WTC11 (cell line): ENCODE measurements around the gene AP3M1. TPM values are rescaled to one million over a fixed set of nuclear protein-coding genes. Genes with fewer than 3 reads are reported as not detected.

Experiments used
- ATAC-seq: fragments of 200-7000 bp; cut with Tn5 transposase; 2 replicates; pipeline ENCODE4 v1.10.0; 2021; ENCODE audit warnings: mild to moderate bottlenecking, moderate library complexity
- CTCF ChIA-PET: fragments of 300-600 bp; sonication (Branson Sonifier 250); formaldehyde crosslinking; loops from one replicate; lab custom pipeline; 2021; ENCODE audit warnings: antibody characterized with exemption; lab: Charles Lee
- POLR2A ChIA-PET: fragments of 350-600 bp; sonication (Branson Sonifier 250); formaldehyde crosslinking; loops from one replicate; lab custom pipeline; 2021; ENCODE audit warnings: antibody characterized with exemption; lab: Charles Lee
- DNase-seq: peaks from one replicate; pipeline ENCODE4 v3.0.0; 2021; ENCODE audit warnings: low spot score
- H3K27ac Mint-ChIP-seq: 2 replicates; pipeline ENCODE4 v1.8.0; 2021; ENCODE audit warnings: mixed read lengths
- H3K27me3 Mint-ChIP-seq: 2 replicates; pipeline ENCODE4 v1.8.0; 2021; ENCODE audit warnings: low read depth, mild to moderate bottlenecking, moderate library complexity, mixed read lengths
- H3K36me3 Mint-ChIP-seq: 2 replicates; pipeline ENCODE4 v1.8.0; 2021; ENCODE audit warnings: mixed read lengths
- H3K4me1 Mint-ChIP-seq: 2 replicates; pipeline ENCODE4 v1.8.0; 2022; ENCODE audit warnings: mixed read lengths
- H3K4me3 Mint-ChIP-seq: 2 replicates; pipeline ENCODE4 v1.8.0; 2021; ENCODE audit warnings: mild to moderate bottlenecking, moderate library complexity, mixed read lengths
- H3K9me3 Mint-ChIP-seq: 2 replicates; pipeline ENCODE4 v1.8.0; 2021; ENCODE audit warnings: mixed read lengths
- ATF2 ChIP-seq: sonication (generic); formaldehyde crosslinking; IDR thresholded peaks from 2 replicates; pipeline ENCODE4 v1.8.1; 2022; ENCODE audit warnings: low read depth, missing genetic modification reagents, borderline replicate concordance
- CBFB ChIP-seq: sonication (generic); formaldehyde crosslinking; IDR thresholded peaks from 2 replicates; pipeline ENCODE4 v1.8.1; 2022; ENCODE audit warnings: mild to moderate bottlenecking, low read depth, missing genetic modification reagents
- E2F5 ChIP-seq: sonication (generic); formaldehyde crosslinking; IDR thresholded peaks from 2 replicates; pipeline ENCODE4 v1.8.1; 2022; ENCODE audit warnings: mild to moderate bottlenecking, moderate library complexity, missing genetic modification reagents
- ELF4 ChIP-seq: sonication (generic); formaldehyde crosslinking; IDR thresholded peaks from 2 replicates; pipeline ENCODE4 v1.8.1; 2022; ENCODE audit warnings: low read depth, mild to moderate bottlenecking, moderate library complexity, missing genetic modification reagents
- ETV6 ChIP-seq: sonication (generic); formaldehyde crosslinking; IDR thresholded peaks from 2 replicates; pipeline ENCODE4 v1.8.1; 2022; ENCODE audit warnings: mild to moderate bottlenecking, missing genetic modification reagents
- FOXK1 ChIP-seq: sonication (generic); formaldehyde crosslinking; IDR thresholded peaks from 2 replicates; pipeline ENCODE4 v1.8.0; 2022; ENCODE audit warnings: mild to moderate bottlenecking, moderate library complexity, missing genetic modification reagents
- GRHL2 ChIP-seq: fragments of 250-450 bp; sonication (Bioruptor Pico); IDR thresholded peaks from 2 replicates; pipeline ENCODE4 v1.8.0; 2022; ENCODE audit warnings: mild to moderate bottlenecking, moderate library complexity; ENCODE audit not compliant: insufficient replicate concordance, severe bottlenecking
- HMGA2 ChIP-seq: fragments of 250-450 bp; sonication (Bioruptor Pico); IDR thresholded peaks from 2 replicates; pipeline ENCODE4 v1.4.0; 2021; ENCODE audit warnings: mild to moderate bottlenecking, moderate library complexity
- IRF1 ChIP-seq: sonication (generic); formaldehyde crosslinking; IDR thresholded peaks from 2 replicates; pipeline ENCODE4 v1.8.0; 2023; ENCODE audit warnings: missing genetic modification reagents
- IRF2 ChIP-seq: sonication (generic); formaldehyde crosslinking; IDR thresholded peaks from 2 replicates; pipeline ENCODE4 v1.8.0; 2022; ENCODE audit warnings: low read depth, missing genetic modification reagents, borderline replicate concordance
- JUN ChIP-seq: sonication (generic); formaldehyde crosslinking; IDR thresholded peaks from 2 replicates; pipeline ENCODE4 v1.8.0; 2023; ENCODE audit warnings: mild to moderate bottlenecking, missing genetic modification reagents
- NFYB ChIP-seq: sonication (generic); formaldehyde crosslinking; conservative IDR thresholded peaks from 2 replicates; pipeline ENCODE4 v1.8.0; 2022; ENCODE audit warnings: low read depth, missing genetic modification reagents
- NR1H2 ChIP-seq: sonication (generic); formaldehyde crosslinking; IDR thresholded peaks from 2 replicates; pipeline ENCODE4 v1.9.0; 2021; ENCODE audit warnings: mild to moderate bottlenecking, moderate library complexity, missing genetic modification reagents
- RELA ChIP-seq: sonication (generic); formaldehyde crosslinking; IDR thresholded peaks from 2 replicates; pipeline ENCODE4 v1.8.1; 2022; ENCODE audit warnings: missing genetic modification reagents, mild to moderate bottlenecking, borderline replicate concordance
- SMAD3 ChIP-seq: sonication (generic); formaldehyde crosslinking; IDR thresholded peaks from 2 replicates; pipeline ENCODE4 v1.8.0; 2022; ENCODE audit warnings: missing genetic modification reagents, mild to moderate bottlenecking, borderline replicate concordance
- SMAD4 ChIP-seq: sonication (generic); formaldehyde crosslinking; IDR thresholded peaks from 2 replicates; pipeline ENCODE4 v1.8.0; 2022; ENCODE audit warnings: mild to moderate bottlenecking, missing genetic modification reagents
- TEAD4 ChIP-seq: sonication (generic); formaldehyde crosslinking; IDR thresholded peaks from 2 replicates; pipeline ENCODE4 v1.8.0; 2022; ENCODE audit warnings: mild to moderate bottlenecking, missing genetic modification reagents
- TP53 ChIP-seq: sonication (generic); formaldehyde crosslinking; IDR thresholded peaks from 2 replicates; pipeline ENCODE4 v1.8.1; 2023; ENCODE audit warnings: mild to moderate bottlenecking, missing genetic modification reagents
- USF1 ChIP-seq: sonication (generic); formaldehyde crosslinking; IDR thresholded peaks from 2 replicates; pipeline ENCODE4 v1.8.0; 2022; ENCODE audit warnings: mild to moderate bottlenecking, missing genetic modification reagents
- ZBTB21 ChIP-seq: sonication (generic); formaldehyde crosslinking; IDR thresholded peaks from 2 replicates; pipeline ENCODE4 v1.8.1; 2023; ENCODE audit warnings: mild to moderate bottlenecking, missing genetic modification reagents, borderline replicate concordance
- ZNF138 ChIP-seq: sonication (generic); formaldehyde crosslinking; conservative IDR thresholded peaks from 2 replicates; pipeline ENCODE4 v1.8.1; 2022; ENCODE audit warnings: mild to moderate bottlenecking, moderate library complexity, missing genetic modification reagents
- ZNF263 ChIP-seq: sonication (generic); formaldehyde crosslinking; IDR thresholded peaks from 2 replicates; pipeline ENCODE4 v1.8.1; 2022; ENCODE audit warnings: low read depth, mild to moderate bottlenecking, moderate library complexity, missing genetic modification reagents
- ZNF317 ChIP-seq: sonication (generic); formaldehyde crosslinking; IDR thresholded peaks from 2 replicates; pipeline ENCODE4 v1.8.1; 2023; ENCODE audit warnings: low read depth, mild to moderate bottlenecking, moderate library complexity, missing genetic modification reagents, borderline replicate concordance
- ZNF396 ChIP-seq: fragments of 250-450 bp; sonication (Bioruptor Pico); IDR thresholded peaks from 2 replicates; pipeline ENCODE4 v1.8.0; 2021; ENCODE audit warnings: mild to moderate bottlenecking, moderate library complexity, borderline replicate concordance
- ZNF416 ChIP-seq: fragments of 250-450 bp; sonication (Bioruptor Pico); IDR thresholded peaks from 2 replicates; pipeline ENCODE4 v1.9.0; 2021; ENCODE audit warnings: mild to moderate bottlenecking, inconsistent platforms
- ZSCAN18 ChIP-seq: fragments of 250-450 bp; sonication (Bioruptor Pico); IDR thresholded peaks from 2 replicates; pipeline ENCODE4 v2.1.2; 2022; ENCODE audit warnings: mild to moderate bottlenecking, moderate library complexity
- total RNA-seq: library from RNA; stranded (reverse); gene quantifications from 3 replicates; pipeline ENCODE4 v1.2.3, GENCODE V29; 2021
- TF ChIP-seq, protein P1 (sequence below): fragments of 250-450 bp; sonication (Bioruptor Pico); IDR thresholded peaks from 2 replicates; pipeline ENCODE4 v1.9.0; 2021; ENCODE audit warnings: moderate library complexity, mild to moderate bottlenecking, inconsistent platforms, borderline replicate concordance
- TF ChIP-seq, protein P2 (sequence below): sonication (generic); formaldehyde crosslinking; IDR thresholded peaks from 2 replicates; pipeline ENCODE4 v1.8.0; 2022; ENCODE audit warnings: mild to moderate bottlenecking, missing genetic modification reagents
- TF ChIP-seq, protein P3 (sequence below): sonication (generic); formaldehyde crosslinking; IDR thresholded peaks from 2 replicates; pipeline ENCODE4 v1.8.0; 2022; ENCODE audit warnings: mild to moderate bottlenecking, missing genetic modification reagents
- TF ChIP-seq, protein P4 (sequence below): fragments of 250-450 bp; sonication (Bioruptor Pico); IDR thresholded peaks from 2 replicates; pipeline ENCODE4 v1.9.0; 2021; ENCODE audit warnings: mild to moderate bottlenecking

Gene AP3M1
- total RNA-seq, 1 experiment from 2014 or later, result 37.3 TPM

GRCh38 chr10:74117738-74118137 is 32.9 kb downstream of the AP3M1 start:
- Mint-ChIP-seq H3K9me3 (no peaks in the 10 kb centered on the region), H3K27ac (no peak overlapping the region), H3K36me3 (peaks cover 79% of the 10 kb centered on the region), H3K4me1 (no peaks in the 10 kb centered on the region), H3K27me3 (no peaks in the 10 kb centered on the region), H3K4me3 (no peak overlapping the region)
- ChIA-PET POLR2A (no interaction called here), CTCF (no interaction called here)
- ATAC-seq (no peak), DNase-seq (no peak)
- TF ChIP-seq, protein P1, sequence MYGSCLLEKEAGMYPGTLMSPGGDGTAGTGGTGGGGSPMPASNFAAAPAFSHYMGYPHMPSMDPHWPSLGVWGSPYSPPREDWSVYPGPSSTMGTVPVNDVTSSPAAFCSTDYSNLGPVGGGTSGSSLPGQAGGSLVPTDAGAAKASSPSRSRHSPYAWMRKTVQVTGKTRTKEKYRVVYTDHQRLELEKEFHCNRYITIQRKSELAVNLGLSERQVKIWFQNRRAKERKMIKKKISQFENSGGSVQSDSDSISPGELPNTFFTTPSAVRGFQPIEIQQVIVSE (CRISPR knock-in tag), result no peak
- no peak for TF ChIP-seq SMAD4 (CRISPR knock-in tag)
- no peak for TF ChIP-seq CBFB (CRISPR knock-in tag)
- no peak for TF ChIP-seq FOXK1 (CRISPR knock-in tag)
- no peak for TF ChIP-seq ATF2
- no peak for TF ChIP-seq ZNF138
- TF ChIP-seq ZSCAN18 (CRISPR knock-in tag), result no peak
- TF ChIP-seq ZNF317 (CRISPR knock-in tag), result no peak
- no peak for TF ChIP-seq TP53 (CRISPR knock-in tag)
- no peak for TF ChIP-seq TEAD4
- TF ChIP-seq, protein P2, sequence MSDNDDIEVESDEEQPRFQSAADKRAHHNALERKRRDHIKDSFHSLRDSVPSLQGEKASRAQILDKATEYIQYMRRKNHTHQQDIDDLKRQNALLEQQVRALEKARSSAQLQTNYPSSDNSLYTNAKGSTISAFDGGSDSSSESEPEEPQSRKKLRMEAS (CRISPR knock-in tag), result no peak
- no peak for TF ChIP-seq IRF1 (CRISPR knock-in tag)
- TF ChIP-seq ZNF416 (CRISPR knock-in tag), result no peak
- TF ChIP-seq, protein P3, sequence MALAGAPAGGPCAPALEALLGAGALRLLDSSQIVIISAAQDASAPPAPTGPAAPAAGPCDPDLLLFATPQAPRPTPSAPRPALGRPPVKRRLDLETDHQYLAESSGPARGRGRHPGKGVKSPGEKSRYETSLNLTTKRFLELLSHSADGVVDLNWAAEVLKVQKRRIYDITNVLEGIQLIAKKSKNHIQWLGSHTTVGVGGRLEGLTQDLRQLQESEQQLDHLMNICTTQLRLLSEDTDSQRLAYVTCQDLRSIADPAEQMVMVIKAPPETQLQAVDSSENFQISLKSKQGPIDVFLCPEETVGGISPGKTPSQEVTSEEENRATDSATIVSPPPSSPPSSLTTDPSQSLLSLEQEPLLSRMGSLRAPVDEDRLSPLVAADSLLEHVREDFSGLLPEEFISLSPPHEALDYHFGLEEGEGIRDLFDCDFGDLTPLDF (CRISPR knock-in tag), result no peak
- no peak for TF ChIP-seq ELF4 (CRISPR knock-in tag)
- TF ChIP-seq NR1H2, result no peak
- TF ChIP-seq IRF2 (CRISPR knock-in tag), result no peak

GRCh38 chr10:74114041-74114448 is 36.6 kb downstream of the AP3M1 start:
- ATAC-seq (no peak), DNase-seq (no peak)
- Mint-ChIP-seq H3K36me3 (peaks cover 93% of the 10 kb centered on the region), H3K4me1 (no peaks in the 10 kb centered on the region), H3K9me3 (no peaks in the 10 kb centered on the region), H3K27ac (no peak overlapping the region), H3K27me3 (no peaks in the 10 kb centered on the region), H3K4me3 (no peak overlapping the region)
- POLR2A ChIA-PET, result no interaction called here
- CTCF ChIA-PET, result interaction anchor here (0.6 to 0.7 kb wide), 2 partner anchors 11 to 14 kb away, joined by 3 read pairs; no protein-coding TSS in a partner anchor
- TF ChIP-seq ZNF263 (CRISPR knock-in tag), result no peak
- TF ChIP-seq USF1 (CRISPR knock-in tag), result no peak
- no peak for TF ChIP-seq ETV6 (CRISPR knock-in tag)
- TF ChIP-seq NFYB (CRISPR knock-in tag), result no peak
- TF ChIP-seq GRHL2 (CRISPR knock-in tag), result no peak
- TF ChIP-seq, protein P4, sequence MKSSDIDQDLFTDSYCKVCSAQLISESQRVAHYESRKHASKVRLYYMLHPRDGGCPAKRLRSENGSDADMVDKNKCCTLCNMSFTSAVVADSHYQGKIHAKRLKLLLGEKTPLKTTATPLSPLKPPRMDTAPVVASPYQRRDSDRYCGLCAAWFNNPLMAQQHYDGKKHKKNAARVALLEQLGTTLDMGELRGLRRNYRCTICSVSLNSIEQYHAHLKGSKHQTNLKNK (CRISPR knock-in tag), result no peak
- TF ChIP-seq ZNF396 (CRISPR knock-in tag), result no peak
- TF ChIP-seq HMGA2 (CRISPR knock-in tag), result no peak
- TF ChIP-seq RELA (CRISPR knock-in tag), result no peak
- no peak for TF ChIP-seq JUN (CRISPR knock-in tag)
- no peak for TF ChIP-seq ZBTB21 (CRISPR knock-in tag)
- TF ChIP-seq E2F5 (CRISPR knock-in tag), result no peak
- no peak for TF ChIP-seq SMAD3 (CRISPR knock-in tag)
